ENCODE data around the gene STAM2. TPM values are rescaled to one million over a fixed set of nuclear protein-coding genes. Genes with fewer than 3 reads are reported as not detected.

The STAM2 gene
- total RNA-seq, 6 donors from 2014 or later = 13.5 to 56.0 (median 31.4) TPM

DNA sequence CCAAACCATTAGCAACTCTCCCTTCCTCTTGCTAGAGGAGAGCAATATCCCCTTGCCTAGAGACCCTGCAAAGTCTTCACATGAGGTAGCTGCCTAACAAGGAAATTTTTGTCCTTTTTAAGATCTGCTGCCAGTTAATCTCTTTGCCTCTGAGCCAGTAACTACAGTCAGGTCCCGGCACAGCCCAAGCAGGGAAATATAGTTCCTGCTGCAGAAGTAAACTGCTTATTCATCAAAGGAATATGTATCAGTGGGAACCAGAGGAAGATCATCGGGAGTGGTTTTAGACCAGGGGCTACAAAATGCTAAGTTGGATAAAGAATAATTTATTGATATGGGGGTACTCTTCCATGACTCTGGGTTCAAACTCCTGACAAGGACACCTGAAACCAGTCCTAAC is 107.3 kb downstream of the STAM2 start:
- Histone ChIP-seq H3K9me3 (no peaks in the 10 kb centered on the region), H3K27me3 (no peaks in the 10 kb centered on the region), H3K36me3 (no peaks in the 10 kb centered on the region), H3K27ac (peak overlapping the region in 1 of 4 donors; percentile 45), H3K4me1 (peaks cover 0 to 17% (median 3%) of the 10 kb centered on the region in 4 donors), H3K4me3 (no peak overlapping the region)
- ATAC-seq (ENCODE audit: low FRiP score in 2 of 2) (no peak), DNase-seq (no peak)
- TF ChIP-seq EP300 (IDR thresholded peaks at IDR 0.05) (no peak), POLR2AphosphoS5 (IDR thresholded peaks at IDR 0.05) (no peak), POLR2A (IDR thresholded peaks at IDR 0.05) (no peak)
- TF ChIP-seq, protein P1, sequence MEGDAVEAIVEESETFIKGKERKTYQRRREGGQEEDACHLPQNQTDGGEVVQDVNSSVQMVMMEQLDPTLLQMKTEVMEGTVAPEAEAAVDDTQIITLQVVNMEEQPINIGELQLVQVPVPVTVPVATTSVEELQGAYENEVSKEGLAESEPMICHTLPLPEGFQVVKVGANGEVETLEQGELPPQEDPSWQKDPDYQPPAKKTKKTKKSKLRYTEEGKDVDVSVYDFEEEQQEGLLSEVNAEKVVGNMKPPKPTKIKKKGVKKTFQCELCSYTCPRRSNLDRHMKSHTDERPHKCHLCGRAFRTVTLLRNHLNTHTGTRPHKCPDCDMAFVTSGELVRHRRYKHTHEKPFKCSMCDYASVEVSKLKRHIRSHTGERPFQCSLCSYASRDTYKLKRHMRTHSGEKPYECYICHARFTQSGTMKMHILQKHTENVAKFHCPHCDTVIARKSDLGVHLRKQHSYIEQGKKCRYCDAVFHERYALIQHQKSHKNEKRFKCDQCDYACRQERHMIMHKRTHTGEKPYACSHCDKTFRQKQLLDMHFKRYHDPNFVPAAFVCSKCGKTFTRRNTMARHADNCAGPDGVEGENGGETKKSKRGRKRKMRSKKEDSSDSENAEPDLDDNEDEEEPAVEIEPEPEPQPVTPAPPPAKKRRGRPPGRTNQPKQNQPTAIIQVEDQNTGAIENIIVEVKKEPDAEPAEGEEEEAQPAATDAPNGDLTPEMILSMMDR (IDR thresholded peaks at IDR 0.05) = no peak
- WGBS, 2 donors = 68 to 71% methylated on average over 2 of the region's 2 CpGs

DNA sequence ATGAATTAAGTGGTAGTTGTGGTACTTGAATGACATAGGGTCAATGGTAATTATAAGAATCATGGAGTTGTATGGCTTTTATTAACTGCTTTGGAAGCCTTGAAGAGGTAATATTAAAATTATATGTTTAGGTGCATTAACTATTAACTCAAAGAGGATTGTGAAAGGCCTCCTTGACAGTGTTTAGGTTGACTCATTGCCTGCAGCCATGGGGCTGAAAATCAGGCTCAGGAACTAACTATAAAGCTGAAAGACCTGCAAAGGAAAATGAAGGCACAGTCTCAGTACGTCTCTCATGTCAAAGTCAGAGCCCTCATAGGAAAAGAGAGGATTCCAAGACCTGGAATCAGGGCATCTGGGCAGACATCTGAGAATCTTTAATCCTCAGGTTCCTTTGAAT is 107.7 kb downstream of the STAM2 start:
- DNase-seq = no peak
- Histone ChIP-seq H3K4me3 (no peak overlapping the region), H3K27me3 (no peaks in the 10 kb centered on the region), H3K9me3 (no peaks in the 10 kb centered on the region), H3K36me3 (no peaks in the 10 kb centered on the region), H3K27ac (peak overlapping the region in 1 of 4 donors; percentile 45), H3K4me1 (peaks cover 4 to 21% (median 6%) of the 10 kb centered on the region in 4 donors)
- ATAC-seq (ENCODE audit: low FRiP score in 2 of 2) = no peak
- TF ChIP-seq, protein P1 (IDR thresholded peaks at IDR 0.05) = no peak
- TF ChIP-seq POLR2AphosphoS5 (IDR thresholded peaks at IDR 0.05) = no peak
- no peak for TF ChIP-seq POLR2A (IDR thresholded peaks at IDR 0.05)
- TF ChIP-seq EP300 (IDR thresholded peaks at IDR 0.05) = no peak
- WGBS, 2 donors = 58 to 71% methylated on average over 1 of the region's 1 CpG

Small RNA genes within 50 kb of the gene (small RNA-seq; reads per million reads assigned to genes)
- gene RPL30P2 = 0 reads per million in 4 donors

Other genes starting within 250 kb of the STAM2 start
- gene CACNB4, start 76.7 kb downstream of the STAM2 start, total RNA-seq = 10 to 100 TPM in 3 of 6 donors, 1 to 10 TPM in 3; 7.7 to 21.0 (median 12.8) TPM
- gene FMNL2, start 159.4 kb upstream of the STAM2 start, total RNA-seq = 100 to 1,000 TPM in 1 of 6 donors, 10 to 100 TPM in 5; 49.9 to 160 (median 66.9) TPM